Left lung (tissue), 10 donors: ENCODE results near the gene GPC3. TPM values are rescaled to one million over a fixed set of nuclear protein-coding genes. Genes with fewer than 3 reads are reported as not detected.

Experiments
- ATAC-seq: fragments of 200-7000 bp; cut with Tn5 transposase; one replicate; pipeline ENCODE4 v1.9.1; 2020; ENCODE audit warnings: moderate library complexity
- DNase-seq, 4 donors: peaks; one replicate each; pipeline ENCODE4 v3.0.0-alpha.2; 2013 to 2020
- H3K27ac ChIP-seq, 2 donors: fragments of 200-600 bp; sonication (generic) in 1 of 2; one replicate each; pipeline versions ENCODE4 v1.5.0 to v1.8.0; 2020 to 2021
- H3K27me3 ChIP-seq, 2 donors: fragments of 200-600 bp; sonication (generic) in 1 of 2; one replicate each; pipeline versions ENCODE4 v1.5.0 to v1.8.0; 2020 to 2021
- H3K36me3 ChIP-seq, 2 donors: fragments of 200-600 bp; sonication (generic) in 1 of 2; one replicate each; pipeline versions ENCODE4 v1.5.0 to v1.8.0; 2020 to 2021
- H3K4me1 ChIP-seq, 2 donors: fragments of 200-600 bp; one replicate each; pipeline ENCODE4 v1.8.0; 2021
- H3K4me3 ChIP-seq, 2 donors: fragments of 200-600 bp; sonication (generic) in 1 of 2; one replicate each; pipeline versions ENCODE4 v1.5.0 to v1.8.0; 2020 to 2021; ENCODE audit warnings: mild to moderate bottlenecking in 1 of 2
- H3K9me3 ChIP-seq, 2 donors: fragments of 200-600 bp; sonication (generic) in 1 of 2; one replicate each; pipeline versions ENCODE4 v1.5.0 to v1.8.0; 2020 to 2021
- CTCF ChIP-seq, 2 donors: fragments of 200-600 bp; sonication (generic) in 1 of 2; IDR thresholded peaks; one replicate each; pipeline versions ENCODE4 v1.5.0 to v1.8.0; 2021; ENCODE audit warnings: antibody characterized with exemption in 2 of 2
- intact Hi-C, 2 donors: fragments of 100-400 bp; cut with DNase I; formaldehyde crosslinking; loops; one replicate each; pipeline versions ENCODE4 v1.11.2 to v1.14.2; 2022
- polyA plus RNA-seq, 6 donors: library from polyadenylated mRNA; unstranded; fragments of 120-200 nt; gene quantifications; one replicate each; pipeline ENCODE4 v1.2.1, GENCODE V29; 2013; ENCODE audit not compliant: insufficient read length in 6 of 6
- total RNA-seq, 2 donors: library from RNA; stranded (reverse); fragmentation: NEBNext Ultra II Directional; extraction: Animal tissue kit (Norgen Biotek cat#: 25700); gene quantifications; one replicate each; pipeline ENCODE4 v1.2.1, GENCODE V29; 2021
- donor health status: DM: no; HTN: yes; CAD: no.
- donor health status: DM: no; HTN: no; CAD: no.

The GPC3 gene
- total and polyA plus RNA-seq, 8 donors = 42.1 to 581 (median 448) TPM

- Histone ChIP-seq H3K4me1 (no peaks in the 10 kb centered on the region), H3K36me3 (no peaks in the 10 kb centered on the region), H3K9me3 (no peaks in the 10 kb centered on the region), H3K4me3 (no peak overlapping the region), H3K27me3 (no peaks in the 10 kb centered on the region), H3K27ac (no peak overlapping the region)
- no peak for TF ChIP-seq CTCF (IDR thresholded peaks at IDR 0.05)
- no peak for ATAC-seq
- intact Hi-C loops = no loop called here
- DNase-seq = no peak
Measured at GRCh38 chrX:133935076-133935475, 50.3 kb downstream of the GPC3 start.

GRCh38 chrX:133933316-133933715 is 52.1 kb downstream of the GPC3 start:
- no peaks in the 10 kb centered on the region for H3K27me3 ChIP-seq
- no peak overlapping the region for H3K27ac ChIP-seq
- no peaks in the 10 kb centered on the region for H3K36me3 ChIP-seq
- TF ChIP-seq CTCF (IDR thresholded peaks at IDR 0.05) = no peak
- ATAC-seq (no peak), DNase-seq (no peak)
- intact Hi-C loops = no loop called here
- no peak overlapping the region for H3K4me3 ChIP-seq
- H3K9me3 ChIP-seq = no peaks in the 10 kb centered on the region
- no peaks in the 10 kb centered on the region for H3K4me1 ChIP-seq

- Histone ChIP-seq H3K4me3 (no peak overlapping the region), H3K27ac (no peak overlapping the region), H3K9me3 (no peaks in the 10 kb centered on the region), H3K4me1 (no peaks in the 10 kb centered on the region), H3K27me3 (no peaks in the 10 kb centered on the region), H3K36me3 (no peaks in the 10 kb centered on the region)
- DNase-seq (no peak), ATAC-seq (no peak)
- intact Hi-C loops = no loop called here
- no peak for TF ChIP-seq CTCF (IDR thresholded peaks at IDR 0.05)
Measured at GRCh38 chrX:133929836-133930464, 55.4 kb downstream of the GPC3 start.

DNA sequence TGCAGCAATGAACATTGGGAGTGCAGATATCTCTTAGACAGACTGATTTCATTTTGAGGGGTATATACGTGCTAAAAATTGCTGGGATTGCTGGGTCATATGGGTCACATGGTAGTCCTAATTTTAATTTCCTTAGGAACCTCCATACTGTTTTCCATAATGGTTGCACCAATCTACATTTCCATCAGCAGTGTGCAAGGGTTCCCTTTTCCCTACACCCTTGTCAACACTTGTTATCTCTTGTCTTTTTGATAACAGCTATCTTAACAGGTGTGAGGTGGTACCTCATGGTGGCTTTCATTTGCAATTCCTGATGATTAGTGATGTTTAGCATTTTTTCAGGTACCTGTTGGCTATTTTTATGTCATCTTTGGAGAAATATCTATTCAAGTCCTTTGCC is 57.0 kb downstream of the GPC3 start:
- intact Hi-C loops = no loop called here
- Histone ChIP-seq H3K4me3 (no peak overlapping the region), H3K9me3 (no peaks in the 10 kb centered on the region), H3K4me1 (no peaks in the 10 kb centered on the region), H3K36me3 (no peaks in the 10 kb centered on the region), H3K27me3 (no peaks in the 10 kb centered on the region), H3K27ac (no peak overlapping the region)
- no peak for DNase-seq
- ATAC-seq = no peak
- TF ChIP-seq CTCF (IDR thresholded peaks at IDR 0.05) = no peak

GRCh38 chrX:133926809-133927208 is 58.6 kb downstream of the GPC3 start:
- DNase-seq (no peak), ATAC-seq (no peak)
- intact Hi-C loops = no loop called here
- Histone ChIP-seq H3K4me1 (no peaks in the 10 kb centered on the region), H3K4me3 (no peak overlapping the region), H3K27ac (no peak overlapping the region), H3K36me3 (no peaks in the 10 kb centered on the region), H3K27me3 (no peaks in the 10 kb centered on the region), H3K9me3 (no peaks in the 10 kb centered on the region)
- no peak for TF ChIP-seq CTCF (IDR thresholded peaks at IDR 0.05)
